Osteocyte (in vitro differentiated cells): Measurements from ENCODE around the gene GPR173. TPM values are rescaled to one million over a fixed set of nuclear protein-coding genes. Genes with fewer than 3 reads are reported as not detected.

Experiments
- DNase-seq: peaks from one replicate; pipeline ENCODE4 v3.0.0; 2021; ENCODE audit warnings: mixed read lengths; ENCODE audit not compliant: unreplicated experiment; ENCODE audit errors: extremely low spot score
- H3K27ac Mint-ChIP-seq: one replicate; pipeline ENCODE4 v1.8.0; 2021; ENCODE audit warnings: mild to moderate bottlenecking, mixed read lengths; ENCODE audit not compliant: unreplicated experiment
- H3K27me3 Mint-ChIP-seq: one replicate; pipeline ENCODE4 v1.8.0; 2021; ENCODE audit warnings: mixed read lengths; ENCODE audit not compliant: unreplicated experiment
- H3K36me3 Mint-ChIP-seq: one replicate; pipeline ENCODE4 v1.8.0; 2021; ENCODE audit warnings: mixed read lengths; ENCODE audit not compliant: unreplicated experiment
- H3K4me1 Mint-ChIP-seq: one replicate; pipeline ENCODE4 v1.8.0; 2021; ENCODE audit warnings: mixed read lengths; ENCODE audit not compliant: unreplicated experiment
- H3K4me3 Mint-ChIP-seq: one replicate; pipeline ENCODE4 v1.8.0; 2021; ENCODE audit warnings: mild to moderate bottlenecking, moderate library complexity, mixed read lengths; ENCODE audit not compliant: unreplicated experiment
- H3K9me3 Mint-ChIP-seq: one replicate; pipeline ENCODE4 v1.8.0; 2021; ENCODE audit warnings: mixed read lengths; ENCODE audit not compliant: unreplicated experiment
- CTCF ChIP-seq: fragments of 200-600 bp; sonication (generic); IDR thresholded peaks from 2 replicates; pipeline ENCODE4 v1.5.0; 2021; ENCODE audit warnings: antibody characterized with exemption, mild to moderate bottlenecking, moderate library complexity
- total RNA-seq: library from RNA; stranded (reverse); gene quantifications from 2 replicates; pipeline ENCODE4 v1.2.1, GENCODE V29; 2021

Gene GPR173
- total RNA-seq, 1 donor from 2014 or later = 17.3 TPM

GRCh38 chrX:53093748-53094581 lies 45.4 kb downstream of the GPR173 start, which contains the start of gene KANTR:
Gene KANTR (plus strand): TSS chrX:53094142. CDS start chrX:53124273, 30,131 bp downstream.
- Mint-ChIP-seq H3K4me1 (peaks cover 10% of the 10 kb centered on the region), H3K36me3 (no peaks in the 10 kb centered on the region), H3K9me3 (no peaks in the 10 kb centered on the region), H3K4me3 (peak within 1 kb of the TSS; percentile 81), H3K27me3 (no peaks in the 10 kb centered on the region), H3K27ac (peak within 1 kb of the TSS; percentile 85)
- TF ChIP-seq CTCF = no peak
- DNase-seq = peak; percentile 94

GRCh38 chrX:53094582-53094905 lies 46.0 kb downstream of the GPR173 start:
- Mint-ChIP-seq H3K9me3 (peaks cover 3% of the 10 kb centered on the region), H3K27ac (peak overlapping the region; percentile 76), H3K4me3 (peak overlapping the region; percentile 81)

GRCh38 chrX:53095796-53096195 lies 47.2 kb downstream of the GPR173 start:
- H3K9me3 Mint-ChIP-seq = peaks cover 4% of the 10 kb centered on the region
- H3K27ac Mint-ChIP-seq = no peak overlapping the region
- H3K27me3 Mint-ChIP-seq = no peaks in the 10 kb centered on the region
- peaks cover 10% of the 10 kb centered on the region for H3K4me1 Mint-ChIP-seq
- DNase-seq = no peak
- no peak overlapping the region for H3K4me3 Mint-ChIP-seq
- no peak for TF ChIP-seq CTCF
- peaks cover 5% of the 10 kb centered on the region for H3K36me3 Mint-ChIP-seq

More at GRCh38 chrX:53094582-53094905, 46.0 kb downstream of the GPR173 start:
- Mint-ChIP-seq H3K4me1 (peaks cover 10% of the 10 kb centered on the region), H3K27me3 (no peaks in the 10 kb centered on the region), H3K36me3 (peaks cover 3% of the 10 kb centered on the region)
- TF ChIP-seq CTCF = no peak
- DNase-seq = no peak

- no peaks in the 10 kb centered on the region for H3K36me3 Mint-ChIP-seq
- DNase-seq = no peak
- TF ChIP-seq CTCF = no peak
- no peak overlapping the region for H3K27ac Mint-ChIP-seq
- H3K4me3 Mint-ChIP-seq = no peak overlapping the region
- H3K9me3 Mint-ChIP-seq = peaks cover 14% of the 10 kb centered on the region
- H3K4me1 Mint-ChIP-seq = peaks cover 3% of the 10 kb centered on the region
- no peaks in the 10 kb centered on the region for H3K27me3 Mint-ChIP-seq
Observed at GRCh38 chrX:53114864-53115549, 66.4 kb downstream of the GPR173 start.

GRCh38 chrX:53115550-53115874 lies 66.9 kb downstream of the GPR173 start:
- peak overlapping the region; percentile 14 for H3K27ac Mint-ChIP-seq
- no peak overlapping the region for H3K4me3 Mint-ChIP-seq
- no peaks in the 10 kb centered on the region for H3K27me3 Mint-ChIP-seq
- H3K4me1 Mint-ChIP-seq = peaks cover 3% of the 10 kb centered on the region
- no peak for DNase-seq
- no peaks in the 10 kb centered on the region for H3K36me3 Mint-ChIP-seq
- H3K9me3 Mint-ChIP-seq = peaks cover 14% of the 10 kb centered on the region
- no peak for TF ChIP-seq CTCF
